ENCODE data around the gene NOL9.

NOL9 gene

DNA sequence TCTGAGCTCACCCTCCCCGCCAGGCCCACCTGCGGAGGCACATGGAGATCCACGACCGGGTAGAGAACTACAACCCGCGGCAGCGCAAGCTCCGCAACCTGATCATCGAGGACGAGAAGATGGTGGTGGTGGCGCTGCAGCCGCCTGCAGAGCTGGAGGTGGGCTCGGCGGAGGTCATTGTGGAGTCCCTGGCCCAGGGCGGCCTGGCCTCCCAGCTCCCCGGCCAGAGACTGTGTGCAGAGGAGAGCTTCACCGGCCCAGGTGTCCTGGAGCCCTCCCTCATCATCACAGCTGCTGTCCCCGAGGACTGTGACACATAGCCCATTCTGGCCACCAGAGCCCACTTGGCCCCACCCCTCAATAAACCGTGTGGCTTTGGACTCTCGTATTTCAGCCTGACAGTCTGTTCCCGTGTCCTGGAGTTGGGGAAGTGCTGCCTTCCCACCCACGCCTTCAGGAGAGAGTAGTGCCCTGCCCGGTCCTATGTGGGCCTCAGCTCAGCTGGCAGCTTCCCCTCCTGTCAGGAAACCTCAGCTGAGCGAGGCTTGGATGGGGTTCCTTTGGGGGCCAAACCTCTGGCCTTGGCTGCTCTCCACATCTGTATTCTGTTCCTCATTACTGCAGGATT is 34.7 kb upstream of the NOL9 start:
- no peak for DNase-seq

DNA sequence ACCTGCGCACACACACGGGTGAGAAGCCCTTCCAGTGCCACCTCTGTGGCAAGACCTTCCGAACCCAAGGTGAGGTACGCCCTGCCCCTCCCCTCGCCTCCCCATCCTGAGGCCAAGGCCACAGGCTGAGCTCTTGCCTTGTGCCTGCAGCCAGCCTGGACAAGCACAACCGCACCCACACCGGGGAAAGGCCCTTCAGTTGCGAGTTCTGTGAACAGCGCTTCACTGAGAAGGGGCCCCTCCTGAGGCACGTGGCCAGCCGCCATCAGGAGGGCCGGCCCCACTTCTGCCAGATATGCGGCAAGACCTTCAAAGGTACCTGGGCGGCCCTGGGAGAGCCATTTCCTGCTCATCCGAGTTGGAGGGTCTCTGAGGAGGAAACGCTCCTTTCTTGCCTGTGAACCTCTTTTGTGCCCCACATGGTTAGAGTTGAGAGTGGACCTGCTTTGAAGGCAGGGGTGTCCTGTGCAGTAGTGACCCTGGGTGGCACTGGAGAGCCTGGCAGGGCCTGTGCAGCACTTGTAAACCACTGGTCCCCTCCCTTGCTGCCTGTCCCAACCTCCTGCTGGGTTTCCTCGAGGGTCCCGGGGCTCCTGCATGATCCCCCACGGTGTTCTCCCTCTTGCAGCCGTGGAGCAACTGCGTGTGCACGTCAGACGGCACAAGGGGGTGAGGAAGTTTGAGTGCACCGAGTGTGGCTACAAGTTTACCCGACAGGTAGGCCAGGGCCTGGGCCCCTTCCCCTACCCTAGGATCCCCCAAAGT is 34.0 kb upstream of the NOL9 start:
- DNase-seq = no peak

DNA sequence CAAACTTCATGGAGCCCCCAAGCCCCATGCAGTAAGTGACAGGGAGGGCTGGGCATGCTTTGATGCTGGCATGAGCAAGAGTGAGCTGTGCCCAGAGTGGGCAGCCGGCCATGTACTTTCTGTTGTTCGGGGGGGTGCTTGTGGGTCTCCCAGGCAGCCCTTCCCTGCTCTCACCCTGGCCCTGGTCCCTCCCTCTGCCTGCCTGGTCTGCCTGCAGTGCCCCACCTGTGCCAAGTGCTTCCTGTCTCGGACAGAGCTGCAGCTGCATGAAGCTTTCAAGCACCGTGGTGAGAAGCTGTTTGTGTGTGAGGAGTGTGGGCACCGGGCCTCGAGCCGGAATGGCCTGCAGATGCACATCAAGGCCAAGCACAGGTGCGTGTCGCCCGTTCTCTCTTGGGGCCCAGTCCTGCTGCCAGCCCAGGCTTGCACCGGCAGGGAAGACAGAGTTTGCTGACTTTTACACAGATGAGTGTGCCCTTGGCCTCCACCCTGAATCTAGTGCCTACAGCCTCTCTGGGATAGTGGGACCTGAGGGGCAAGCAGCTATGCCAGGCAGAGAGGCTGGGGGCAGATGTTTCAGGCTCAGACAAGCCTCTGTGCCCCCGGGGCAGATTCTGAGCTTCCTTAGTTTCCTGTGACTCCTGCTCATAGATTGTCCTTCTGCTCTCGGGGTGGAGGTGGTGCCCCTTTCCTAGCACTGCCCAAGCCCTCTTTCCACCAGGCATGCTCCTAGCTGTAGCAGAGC is 33.1 kb upstream of the NOL9 start:
- DNase-seq = no peak

DNA sequence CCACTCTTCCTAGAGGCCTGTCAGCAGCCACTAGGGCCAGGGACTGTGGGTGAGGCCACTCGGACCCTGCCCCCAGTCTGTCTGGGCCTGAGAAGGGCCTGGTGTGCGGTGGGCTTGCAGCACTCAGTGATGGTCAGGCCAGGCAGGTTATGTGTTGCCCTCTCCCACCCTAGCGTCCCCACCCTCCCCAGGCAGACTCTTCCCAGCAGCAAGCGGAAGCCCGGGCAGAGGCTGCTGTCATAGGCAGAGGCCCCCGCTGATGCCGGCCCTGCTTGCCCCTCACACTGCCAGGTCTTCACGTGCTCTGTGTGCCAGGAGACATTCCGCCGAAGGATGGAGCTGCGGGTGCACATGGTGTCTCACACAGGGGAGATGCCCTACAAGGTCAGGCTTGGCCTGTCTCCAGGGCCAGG is 32.1 kb upstream of the NOL9 start:
- DNase-seq = no peak

DNA sequence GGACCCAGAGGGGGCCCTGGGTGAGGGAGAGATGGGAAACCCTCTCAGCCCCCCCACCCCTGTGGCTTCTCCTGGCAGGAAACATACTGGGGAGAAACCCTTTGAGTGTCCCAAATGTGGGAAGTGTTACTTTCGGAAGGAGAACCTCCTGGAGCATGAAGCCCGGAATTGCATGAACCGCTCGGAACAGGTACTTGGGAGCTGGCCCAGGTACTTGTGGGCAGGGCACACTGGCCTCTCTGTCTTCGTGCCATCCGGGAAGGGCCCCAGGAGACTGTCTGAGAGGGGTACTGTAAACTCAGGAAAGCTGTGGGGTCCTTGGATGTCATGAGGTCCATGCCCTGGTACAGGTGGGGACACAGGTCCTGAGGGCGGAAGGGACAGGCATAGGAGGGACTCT is 31.5 kb upstream of the NOL9 start:
- DNase-seq = no peak

DNA sequence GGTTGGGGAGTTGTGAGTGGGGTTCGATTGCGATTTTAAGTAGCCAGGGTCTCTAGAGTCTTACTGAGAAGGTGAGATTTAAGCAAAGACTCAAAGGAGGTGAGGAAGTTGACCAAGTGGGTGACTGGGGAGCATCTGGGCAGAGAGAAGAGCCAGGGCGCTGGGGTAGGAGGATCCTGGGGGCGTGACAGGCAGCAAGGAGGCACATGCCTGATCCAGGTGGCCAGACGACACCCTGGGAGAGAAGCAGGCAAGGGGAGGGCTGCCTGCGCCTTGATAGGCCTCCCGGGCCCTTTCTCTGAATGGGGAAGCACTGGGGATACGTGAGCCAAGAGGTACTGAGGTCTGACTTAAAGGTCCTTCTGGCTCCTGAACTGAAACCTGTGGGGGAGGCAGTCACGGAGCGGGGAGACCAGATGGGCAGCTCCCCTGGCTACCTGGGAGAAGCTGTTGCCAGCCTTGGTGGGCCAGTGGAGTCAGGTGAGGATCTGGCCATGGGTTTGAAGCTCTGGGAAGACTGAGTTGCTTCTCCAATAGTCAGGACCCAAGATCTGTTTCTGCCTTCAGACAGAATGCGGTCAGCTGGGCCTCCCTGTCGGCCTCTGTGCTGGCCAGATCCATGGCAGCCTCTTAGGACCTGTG is 30.9 kb upstream of the NOL9 start:
- no peak for DNase-seq

DNA sequence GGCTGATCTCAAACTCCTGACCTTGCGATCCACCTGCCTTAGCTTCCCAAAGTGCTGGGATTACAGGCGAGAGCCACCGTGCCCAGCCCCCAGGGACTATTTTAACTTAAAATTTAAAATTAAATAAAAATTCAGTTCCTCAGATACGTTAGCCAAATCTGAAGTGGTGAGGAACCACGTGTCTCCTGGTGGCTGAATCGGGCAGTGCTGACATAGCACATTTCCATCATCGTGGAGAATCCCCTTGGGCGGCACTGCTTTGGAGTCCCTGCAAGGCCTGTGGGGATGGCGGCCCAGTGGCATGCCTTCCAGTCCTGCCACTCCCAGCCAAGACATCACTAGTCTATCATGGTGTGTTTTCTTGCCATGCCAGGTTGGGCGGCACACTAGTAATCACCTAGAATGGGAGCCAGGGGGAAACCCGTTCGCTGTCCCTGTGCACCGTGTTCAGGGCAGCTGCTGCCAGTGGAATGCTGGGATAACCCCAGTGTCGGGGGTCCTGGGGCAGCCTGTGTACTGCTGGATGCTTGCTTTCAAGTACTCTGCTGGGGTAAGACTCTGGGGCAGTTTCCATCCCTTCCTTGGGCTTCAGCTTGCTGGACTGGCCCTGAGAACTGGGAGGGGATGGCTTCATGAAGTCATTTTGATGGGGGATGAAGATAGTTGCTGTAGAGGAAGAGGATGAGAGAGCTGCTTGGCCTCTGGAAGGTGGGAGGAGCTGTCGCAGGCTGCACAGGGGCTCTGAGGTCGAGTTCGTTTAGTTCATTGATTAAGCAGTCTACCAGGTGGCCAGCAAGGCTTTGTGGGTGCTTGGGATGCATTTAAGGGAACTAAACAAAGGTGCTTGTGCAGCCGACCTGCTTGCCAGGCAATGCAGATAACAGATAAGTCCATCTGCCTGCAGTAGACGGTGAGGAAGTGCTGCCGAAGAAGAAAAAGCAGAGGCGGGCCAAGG is 30.1 kb upstream of the NOL9 start:
- DNase-seq = no peak

DNA sequence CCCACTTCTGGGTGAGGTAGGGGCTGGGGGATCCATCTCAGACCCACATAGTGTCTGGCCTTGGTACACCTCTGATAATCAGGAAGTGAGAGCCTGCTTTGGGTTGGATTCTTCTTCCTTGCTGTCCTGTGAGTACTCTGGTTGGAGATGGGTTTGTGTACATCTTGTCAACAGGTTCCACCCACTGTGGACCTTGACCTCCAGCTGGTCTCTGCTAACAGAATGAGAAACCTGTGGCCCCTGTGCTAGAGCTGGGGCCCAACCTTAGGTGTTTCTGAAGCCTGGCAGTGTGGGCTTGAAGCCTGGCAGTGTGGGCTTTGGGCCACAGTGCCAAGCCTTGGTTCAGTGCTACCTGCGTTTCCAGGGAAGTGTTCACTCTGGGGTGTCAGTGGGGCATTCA is 28.1 kb upstream of the NOL9 start:
- DNase-seq = no peak

DNA sequence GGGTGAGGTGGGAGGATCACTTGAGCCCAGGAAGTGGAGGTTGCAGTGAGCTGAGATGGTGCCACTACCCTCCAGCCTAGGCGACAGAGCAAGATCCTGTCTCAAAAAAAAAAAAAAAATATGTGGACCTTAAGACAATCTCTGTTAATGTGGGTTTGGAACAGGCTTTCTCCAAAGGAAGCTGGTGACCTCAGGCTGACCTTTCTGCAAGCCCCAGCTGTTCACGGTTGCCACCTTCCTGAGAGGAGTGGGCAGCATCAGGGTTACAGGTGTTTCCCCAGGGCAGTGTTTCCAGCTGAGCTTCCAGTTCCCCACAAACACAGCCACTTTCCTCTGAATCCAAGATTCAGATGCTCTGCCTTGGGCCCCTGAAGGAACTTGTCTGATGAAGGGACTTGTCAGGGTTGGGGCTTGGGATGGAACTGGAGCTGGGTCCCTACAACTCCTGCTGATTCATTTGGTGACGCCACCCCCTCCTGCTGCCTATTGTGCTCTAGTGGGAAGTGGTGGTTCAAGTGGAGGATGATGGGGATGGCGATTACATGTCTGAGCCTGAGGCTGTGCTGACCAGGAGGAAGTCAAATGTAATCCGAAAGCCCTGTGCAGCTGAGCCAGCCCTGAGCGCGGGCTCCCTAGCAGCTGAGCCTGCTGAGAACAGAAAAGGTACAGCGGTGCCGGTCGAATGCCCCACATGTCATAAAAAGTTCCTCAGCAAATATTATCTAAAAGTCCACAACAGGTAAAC is 27.4 kb upstream of the NOL9 start:
- DNase-seq = no peak

DNA sequence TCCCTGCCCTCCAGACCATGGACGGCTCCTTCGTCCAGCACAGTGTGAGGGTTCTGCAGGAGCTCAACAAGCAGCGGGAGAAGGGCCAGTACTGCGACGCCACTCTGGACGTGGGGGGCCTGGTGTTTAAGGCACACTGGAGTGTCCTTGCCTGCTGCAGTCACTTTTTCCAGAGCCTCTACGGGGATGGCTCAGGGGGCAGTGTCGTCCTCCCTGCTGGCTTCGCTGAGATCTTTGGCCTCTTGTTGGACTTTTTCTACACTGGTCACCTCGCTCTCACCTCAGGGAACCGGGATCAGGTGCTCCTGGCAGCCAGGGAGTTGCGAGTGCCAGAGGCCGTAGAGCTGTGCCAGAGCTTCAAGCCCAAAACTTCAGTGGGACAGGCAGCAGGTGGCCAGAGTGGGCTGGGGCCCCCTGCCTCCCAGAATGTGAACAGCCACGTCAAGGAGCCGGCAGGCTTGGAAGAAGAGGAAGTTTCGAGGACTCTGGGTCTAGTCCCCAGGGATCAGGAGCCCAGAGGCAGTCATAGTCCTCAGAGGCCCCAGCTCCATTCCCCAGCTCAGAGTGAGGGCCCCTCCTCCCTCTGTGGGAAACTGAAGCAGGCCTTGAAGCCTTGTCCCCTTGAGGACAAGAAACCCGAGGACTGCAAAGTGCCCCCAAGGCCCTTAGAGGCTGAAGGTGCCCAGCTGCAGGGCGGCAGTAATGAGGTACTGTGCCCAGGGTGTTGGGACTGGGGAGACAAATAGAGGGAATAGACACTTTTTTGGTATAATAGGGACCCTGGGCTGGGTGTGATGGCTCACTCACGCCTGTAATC is 26.5 kb upstream of the NOL9 start:
- no peak for DNase-seq

DNA sequence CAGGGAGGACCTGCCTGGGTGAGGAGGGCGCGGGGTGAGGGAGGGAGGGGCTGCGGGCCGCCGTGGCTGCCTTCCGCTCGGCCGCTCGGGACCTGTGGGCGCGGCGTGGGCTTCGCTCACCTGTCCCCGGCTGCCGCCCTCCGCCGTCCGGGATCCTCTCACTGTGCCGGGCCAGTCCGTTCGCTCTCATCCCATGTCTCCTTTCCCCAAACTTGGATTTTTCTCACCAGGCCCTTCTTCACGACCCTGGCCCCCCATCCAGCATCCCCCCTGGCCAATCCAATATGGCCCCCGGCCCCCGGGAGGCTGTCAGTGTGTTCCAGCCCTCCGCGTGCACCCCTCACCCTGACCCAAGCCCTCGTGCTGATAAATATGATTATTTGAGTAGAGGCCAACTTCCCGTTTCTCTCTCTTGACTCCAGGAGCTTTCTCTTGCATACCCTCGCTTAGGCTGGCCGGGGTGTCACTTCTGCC is 25.8 kb upstream of the NOL9 start:
- DNase-seq = no peak

DNA sequence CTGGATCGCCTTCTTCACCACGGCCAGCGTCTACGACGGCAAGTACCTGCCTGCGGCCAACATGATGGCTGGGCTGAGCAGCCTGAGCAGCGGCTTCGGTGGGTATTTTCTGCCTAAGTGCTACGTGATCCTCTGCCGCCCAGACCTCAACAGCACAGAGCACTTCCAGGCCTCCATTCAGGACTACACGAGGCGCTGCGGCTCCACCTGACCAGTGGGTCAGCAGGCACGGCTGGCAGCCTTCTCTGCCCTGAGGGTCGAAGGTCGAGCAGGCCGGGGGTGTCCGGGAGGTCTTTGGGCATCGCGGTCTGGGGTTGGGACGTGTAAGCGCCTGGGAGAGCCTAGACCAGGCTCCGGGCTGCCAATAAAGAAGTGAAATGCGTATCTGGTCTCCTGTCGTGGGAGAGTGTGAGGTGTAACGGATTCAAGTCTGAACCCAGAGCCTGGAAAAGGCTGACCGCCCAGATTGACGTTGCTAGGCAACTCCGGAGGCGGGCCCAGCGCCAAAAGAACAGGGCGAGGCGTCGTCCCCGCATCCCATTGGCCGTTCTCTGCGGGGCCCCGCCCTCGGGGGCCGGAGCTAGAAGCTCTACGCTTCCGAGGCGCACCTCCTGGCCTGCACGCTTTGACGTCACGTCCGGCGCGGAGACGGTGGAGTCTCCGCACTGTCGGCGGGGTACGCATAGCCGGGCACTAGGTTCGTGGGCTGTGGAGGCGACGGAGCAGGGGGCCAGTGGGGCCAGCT is 25.2 kb upstream of the NOL9 start, which contains the start of gene ZBTB48:
ZBTB48 (plus strand) TSS at position 621 of the 745 bp plus-strand sequence. CDS start 616 bp downstream, outside the sequence.
- peak; percentile 97 for DNase-seq

DNA sequence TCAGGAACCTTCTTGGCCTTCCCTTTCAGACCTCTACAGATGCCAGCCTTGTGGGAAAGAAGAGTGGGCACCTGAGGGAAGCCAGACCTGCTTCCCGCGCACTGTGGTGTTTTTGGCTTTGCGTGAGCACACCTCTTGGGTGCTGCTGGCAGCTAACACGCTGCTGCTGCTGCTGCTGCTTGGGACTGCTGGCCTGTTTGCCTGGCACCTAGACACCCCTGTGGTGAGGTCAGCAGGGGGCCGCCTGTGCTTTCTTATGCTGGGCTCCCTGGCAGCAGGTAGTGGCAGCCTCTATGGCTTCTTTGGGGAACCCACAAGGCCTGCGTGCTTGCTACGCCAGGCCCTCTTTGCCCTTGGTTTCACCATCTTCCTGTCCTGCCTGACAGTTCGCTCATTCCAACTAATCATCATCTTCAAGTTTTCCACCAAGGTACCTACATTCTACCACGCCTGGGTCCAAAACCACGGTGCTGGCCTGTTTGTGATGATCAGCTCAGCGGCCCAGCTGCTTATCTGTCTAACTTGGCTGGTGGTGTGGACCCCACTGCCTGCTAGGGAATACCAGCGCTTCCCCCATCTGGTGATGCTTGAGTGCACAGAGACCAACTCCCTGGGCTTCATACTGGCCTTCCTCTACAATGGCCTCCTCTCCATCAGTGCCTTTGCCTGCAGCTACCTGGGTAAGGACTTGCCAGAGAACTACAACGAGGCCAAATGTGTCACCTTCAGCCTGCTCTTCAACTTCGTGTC is 24.5 kb upstream of the NOL9 start:
- peak; percentile 7 for DNase-seq

DNA sequence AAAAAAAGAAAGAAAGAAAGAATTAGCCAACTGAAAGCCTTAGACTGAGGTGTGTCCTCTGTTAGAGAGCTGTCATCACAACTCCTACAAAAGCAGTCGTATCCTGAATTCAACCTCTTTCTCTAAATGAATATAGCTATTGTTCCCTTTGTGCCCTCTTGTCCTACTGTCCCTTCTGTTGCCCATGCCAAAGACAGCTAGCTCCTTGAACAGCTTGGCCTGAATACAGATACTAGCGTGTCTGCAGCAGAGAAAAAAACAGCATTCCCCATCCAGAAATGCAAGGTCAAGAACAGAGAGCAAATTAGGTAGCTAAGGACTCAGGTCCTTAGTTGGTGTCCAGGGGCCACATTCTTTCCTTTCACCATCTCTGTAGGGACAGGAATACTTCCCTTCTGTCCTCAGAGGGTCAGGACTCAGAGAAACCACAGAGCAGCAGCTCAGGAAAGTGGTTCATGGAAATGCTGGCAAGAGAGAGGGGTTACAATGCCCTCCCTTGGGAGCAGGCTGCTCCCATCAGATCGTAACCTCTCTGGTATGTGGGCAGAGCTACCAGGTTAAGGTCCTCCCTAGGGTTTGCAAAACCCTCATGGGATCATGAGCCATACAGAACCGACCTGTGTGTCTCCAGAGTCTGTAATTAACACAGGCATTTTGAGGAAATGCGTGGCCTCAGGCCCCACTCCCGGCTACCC is 23.7 kb upstream of the NOL9 start:
- DNase-seq = no peak

DNA sequence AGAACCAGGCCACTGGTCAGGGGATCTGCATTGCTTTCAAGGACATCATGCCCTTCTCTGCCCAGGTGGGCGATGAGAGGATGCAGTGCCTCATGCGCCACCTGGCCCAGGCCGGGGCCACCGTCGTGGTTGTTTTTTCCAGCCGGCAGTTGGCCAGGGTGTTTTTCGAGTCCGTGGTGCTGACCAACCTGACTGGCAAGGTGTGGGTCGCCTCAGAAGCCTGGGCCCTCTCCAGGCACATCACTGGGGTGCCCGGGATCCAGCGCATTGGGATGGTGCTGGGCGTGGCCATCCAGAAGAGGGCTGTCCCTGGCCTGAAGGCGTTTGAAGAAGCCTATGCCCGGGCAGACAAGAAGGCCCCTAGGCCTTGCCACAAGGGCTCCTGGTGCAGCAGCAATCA is 20.5 kb upstream of the NOL9 start:
- no peak for DNase-seq

DNA sequence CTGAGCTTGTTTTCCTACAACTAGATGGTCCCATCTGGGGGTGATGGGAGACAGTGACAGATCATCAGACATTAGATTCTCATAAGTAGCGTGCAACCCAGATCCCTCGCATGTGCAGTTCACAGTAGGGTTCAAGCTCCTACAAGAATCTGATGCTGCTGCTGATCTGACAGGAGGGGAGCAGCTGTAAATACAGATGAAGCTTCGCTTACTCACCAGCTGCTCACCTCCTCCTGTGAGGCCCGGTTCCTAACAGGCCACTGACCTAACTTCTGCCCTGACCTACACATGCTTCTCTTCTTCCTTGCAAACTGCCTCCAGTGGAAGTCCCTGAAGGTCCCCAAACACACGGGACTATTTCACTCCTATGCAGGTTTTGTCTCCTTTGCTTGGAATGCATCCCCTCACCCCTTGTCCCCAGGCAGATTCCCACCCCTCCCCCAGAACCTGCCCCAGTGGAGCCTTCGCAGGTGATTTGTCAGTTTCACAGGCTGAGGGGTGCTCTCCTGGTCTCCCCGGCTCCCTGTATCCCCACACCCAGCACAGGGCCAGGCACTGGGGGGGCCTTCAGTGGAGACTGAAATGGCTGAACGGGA is 19.8 kb upstream of the NOL9 start:
- DNase-seq = no peak

DNA sequence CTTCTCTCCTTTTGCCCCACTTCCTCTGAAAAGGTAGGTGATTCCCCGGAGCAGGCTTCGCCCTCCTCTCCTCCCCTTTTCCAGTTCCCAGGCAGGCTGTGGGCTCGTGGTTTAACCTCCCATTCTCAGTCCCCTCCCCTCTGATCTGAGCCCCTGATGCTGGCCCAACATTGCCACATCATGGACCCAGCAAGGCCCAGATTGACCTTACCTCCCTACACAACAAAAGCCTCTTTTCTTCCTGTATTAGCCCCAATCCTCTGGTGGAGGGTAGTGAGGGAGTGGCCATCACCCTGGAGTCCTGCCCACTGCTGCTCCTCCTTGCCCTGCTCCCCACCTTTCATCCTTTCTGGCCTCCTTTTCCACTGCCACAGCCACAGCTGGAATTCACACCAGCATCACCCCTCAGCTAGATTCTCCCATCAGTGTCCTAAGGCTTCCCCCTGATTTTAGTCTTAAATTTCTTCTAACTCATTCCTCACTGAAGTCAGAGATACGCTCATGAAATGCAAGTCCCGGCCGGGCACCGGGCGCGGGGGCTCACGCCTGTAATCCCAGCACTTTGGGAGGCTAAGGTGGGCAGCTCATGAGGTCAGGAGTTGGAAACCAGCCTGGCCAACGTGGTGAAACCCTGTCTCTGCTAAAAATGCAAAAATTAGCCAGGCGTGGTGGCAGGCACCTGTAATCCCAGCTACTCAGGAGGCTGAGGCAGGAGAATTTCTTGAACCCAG is 18.5 kb upstream of the NOL9 start:
- DNase-seq = no peak
